CD14-positive monocyte (primary cell): ENCODE results near the gene CDHR5. TPM values are rescaled to one million over a fixed set of nuclear protein-coding genes. Genes with fewer than 3 reads are reported as not detected.
"Not testable (repeated sequence)": the region's sequence is repeated elsewhere in the genome, so short reads cannot be mapped to it uniquely, and the experiment has no call there.

Experiments used
- DNase-seq, 3 donors: peaks; one replicate each; pipeline ENCODE4 v3.0.0-alpha.2; 2011 to 2022
- H2AFZ ChIP-seq: 2 replicates; pipeline ENCODE4 v1.6.0; 2012; ENCODE audit warnings: mild to moderate bottlenecking, low read depth, low read length, inconsistent platforms; ENCODE audit not compliant: insufficient read depth, poor library complexity, severe bottlenecking
- H3K27ac ChIP-seq, 2 donors: 1 replicate in 1 of 2; 2 replicates in 1 of 2; pipeline ENCODE4 v1.5.1; 2012 to 2013; ENCODE audit warnings: low read length in 2 of 2, control low read depth in 1 of 2, inconsistent platforms in 1 of 2, low read depth in 1 of 2, mild to moderate bottlenecking in 1 of 2
- H3K27me3 ChIP-seq, 2 donors: one replicate each; pipeline versions ENCODE4 v1.6.0 to v1.6.1; 2011 to 2013; ENCODE audit warnings: low read length in 2 of 2; ENCODE audit not compliant: control insufficient read depth in 2 of 2, insufficient read depth in 2 of 2
- H3K36me3 ChIP-seq, 2 donors: replicated peaks in 1 of 2; 1 replicate in 1 of 2; 2 replicates in 1 of 2; pipeline versions ENCODE4 v1.5.1 to v1.6.1; 2012 to 2013; ENCODE audit warnings: low read length in 2 of 2, control low read depth in 1 of 2, inconsistent platforms in 1 of 2, mild to moderate bottlenecking in 1 of 2; ENCODE audit not compliant: insufficient read depth in 2 of 2, control insufficient read depth in 1 of 2
- H3K4me1 ChIP-seq, 2 donors: 1 replicate in 1 of 2; 2 replicates in 1 of 2; pipeline versions ENCODE4 v1.5.1 to v1.6.1; 2012 to 2013; ENCODE audit warnings: low read length in 2 of 2, control low read depth in 1 of 2, inconsistent platforms in 1 of 2, mild to moderate bottlenecking in 1 of 2, moderate library complexity in 1 of 2; ENCODE audit not compliant: insufficient read depth in 2 of 2, control insufficient read depth in 1 of 2
- H3K4me2 ChIP-seq: replicated peaks from 2 replicates; pipeline ENCODE3; 2012; ENCODE audit warnings: low read length, moderate library complexity, mild to moderate bottlenecking; ENCODE audit not compliant: poor library complexity, severe bottlenecking; ENCODE audit errors: extremely low read depth
- H3K4me3 ChIP-seq, 3 experiments: fragments of 200-600 bp in 1 of 3; sonication (generic) in 1 of 3; replicated peaks in 1 of 3; 1 replicate in 2 of 3; 2 replicates in 1 of 3; pipeline ENCODE4 v1.5.1; 2011 to 2013; ENCODE audit warnings: low read length in 3 of 3, mild to moderate bottlenecking in 3 of 3, control low read depth in 2 of 3, low read depth in 2 of 3, inconsistent platforms in 1 of 3, moderate library complexity in 1 of 3
- H3K79me2 ChIP-seq: 2 replicates; pipeline ENCODE4 v1.6.0; 2012; ENCODE audit warnings: mild to moderate bottlenecking, control low read depth, inconsistent platforms, low read length, moderate library complexity; ENCODE audit not compliant: insufficient read depth
- H3K9ac ChIP-seq: 2 replicates; pipeline ENCODE4 v1.6.0; 2017; ENCODE audit warnings: low read length, mild to moderate bottlenecking; ENCODE audit not compliant: insufficient read depth, poor library complexity, severe bottlenecking
- H3K9me3 ChIP-seq, 2 donors: replicated peaks in 1 of 2; 1 replicate in 1 of 2; 2 replicates in 1 of 2; pipeline versions ENCODE4 v1.5.1 to v1.6.1; 2012 to 2013; ENCODE audit warnings: low read length in 2 of 2, control low read depth in 1 of 2; ENCODE audit not compliant: control insufficient read depth in 1 of 2, insufficient read depth in 1 of 2
- H4K20me1 ChIP-seq: 2 replicates; pipeline ENCODE4 v1.6.0; 2012; ENCODE audit warnings: mild to moderate bottlenecking, low read length, control low read depth, moderate library complexity; ENCODE audit not compliant: insufficient read depth
- H3K27ac Mint-ChIP-seq, 7 donors: one replicate each; pipeline ENCODE4 v1.8.0; 2020; ENCODE audit warnings: mild to moderate bottlenecking in 7 of 7, mixed read lengths in 7 of 7, moderate library complexity in 6 of 7, inconsistent platforms in 2 of 7
- H3K27me3 Mint-ChIP-seq, 3 donors: one replicate each; pipeline ENCODE4 v1.8.0; 2021 to 2022; ENCODE audit warnings: low read depth in 3 of 3, mild to moderate bottlenecking in 3 of 3, mixed read lengths in 3 of 3, moderate library complexity in 3 of 3, inconsistent platforms in 1 of 3
- H3K36me3 Mint-ChIP-seq, 2 donors: one replicate each; pipeline ENCODE4 v1.8.0; 2020; ENCODE audit warnings: mixed read lengths in 2 of 2, inconsistent platforms in 1 of 2, mild to moderate bottlenecking in 1 of 2
- H3K4me1 Mint-ChIP-seq: one replicate; pipeline ENCODE4 v1.8.0; 2020; ENCODE audit warnings: mild to moderate bottlenecking, mixed read lengths
- H3K4me3 Mint-ChIP-seq, 2 donors: one replicate each; pipeline ENCODE4 v1.8.0; 2020; ENCODE audit warnings: mild to moderate bottlenecking in 2 of 2, mixed read lengths in 2 of 2, moderate library complexity in 1 of 2
- H3K9me3 Mint-ChIP-seq, 7 donors: one replicate each; pipeline ENCODE4 v1.8.0; 2020 to 2022; ENCODE audit warnings: mixed read lengths in 7 of 7, mild to moderate bottlenecking in 6 of 7, moderate library complexity in 6 of 7, inconsistent platforms in 2 of 7
- CTCF ChIP-seq: fragments of 200-600 bp; IDR thresholded peaks from one replicate; pipeline ENCODE4 v1.8.0; 2022; ENCODE audit warnings: antibody characterized with exemption, mild to moderate bottlenecking
- WGBS: methylation state at CpG from one replicate; pipeline ENCODE4 v1.1.5; 2013; ENCODE audit warnings: missing lambda C conversion rate; ENCODE audit not compliant: insufficient coverage; 5-methylcytosine and 5-hydroxymethylcytosine counted together
- intact Hi-C, 2 donors: fragments of 100-400 bp; cut with micrococcal nuclease; formaldehyde crosslinking; loops; one replicate each; pipeline versions ENCODE4 v1.15.0 to v1.15.1; 2023
- polyA plus RNA-seq, 3 donors: library from polyadenylated mRNA; depleted of rRNA in 1 of 3; unstranded in 2 of 3; stranded (reverse) in 1 of 3; fragments of 300-500 nt in 2 of 3; fragments of >200 nt in 1 of 3; fragmentation: Illumina TruSeq in 2 of 3; gene quantifications; 1 replicate in 2 of 3; 2 replicates in 1 of 3; pipeline ENCODE4 v1.2.3, GENCODE V29; 2012 to 2021

Gene CDHR5
- polyA plus RNA-seq, 3 donors, result 0.18 to 0.43 (median 0.18) TPM

- WGBS, result under 1% methylated on average over 57 of the region's 81 CpGs
- peaks cover 6 to 8% of the 10 kb centered on the region in 2 donors for H3K36me3 Mint-ChIP-seq
- H3K27ac Mint-ChIP-seq, result peak overlapping the region in 1 of 7 donors; percentile 73
- peak overlapping the region; percentile 43 for H3K9ac ChIP-seq
- no peak for DNase-seq
- H3K36me3 ChIP-seq, result peaks cover 0 to 3% of the 10 kb centered on the region in 2 donors
- H3K9me3 ChIP-seq, result peaks cover 0 to 3% of the 10 kb centered on the region in 2 donors
- H3K9me3 Mint-ChIP-seq, result peaks cover 0 to 13% (median 3%) of the 10 kb centered on the region in 7 donors
- peaks cover 22 to 40% of the 10 kb centered on the region in 2 donors for H3K4me1 ChIP-seq
- H3K4me1 Mint-ChIP-seq, result peaks cover 39% of the 10 kb centered on the region
- peak overlapping the region; percentile 32 to 78 (median 51) for H3K4me3 ChIP-seq
- no peak overlapping the region for H3K27ac ChIP-seq
- peaks cover 8 to 30% of the 10 kb centered on the region in 2 donors for H3K27me3 ChIP-seq
- no peak for TF ChIP-seq CTCF
- peaks cover 38% of the 10 kb centered on the region for H4K20me1 ChIP-seq
- intact Hi-C loops, result loop anchor here (5.0 kb wide), 2 partner anchors 37 to 68 kb away; partner anchors contain the start of gene RNH1 (in 1 of the 2)
- peak overlapping the region; percentile 97 for H3K4me2 ChIP-seq
- H2AFZ ChIP-seq, result peak overlapping the region; percentile 92
- H3K27me3 Mint-ChIP-seq, result peaks cover 26 to 45% (median 36%) of the 10 kb centered on the region in 3 donors
- H3K4me3 Mint-ChIP-seq, result peak overlapping the region; percentile 77 to 91
- peaks cover 37% of the 10 kb centered on the region for H3K79me2 ChIP-seq
Measured at GRCh38 chr11:575313-575995, 49.3 kb downstream of the CDHR5 start.

- peak overlapping the region in 1 of 3 experiments; percentile 78 for H3K4me3 ChIP-seq
- peaks cover 31% of the 10 kb centered on the region for H3K79me2 ChIP-seq
- peaks cover 31% of the 10 kb centered on the region for H4K20me1 ChIP-seq
- peak overlapping the region; percentile 92 for H2AFZ ChIP-seq
- H3K36me3 ChIP-seq, result peaks cover 0 to 2% of the 10 kb centered on the region in 2 donors
- WGBS, result 23% methylated on average over 20 of the region's 25 CpGs
- H3K9ac ChIP-seq, result no peak overlapping the region
- H3K9me3 ChIP-seq, result peaks cover 0 to 3% of the 10 kb centered on the region in 2 donors
- peaks cover 22 to 37% of the 10 kb centered on the region in 2 donors for H3K4me1 ChIP-seq
- no peak overlapping the region for H3K27ac ChIP-seq
- intact Hi-C loops, result loop anchor here (5.0 kb wide), 2 partner anchors 38 to 67 kb away; partner anchors contain the start of gene RNH1 (in 1 of the 2)
- peaks cover 34% of the 10 kb centered on the region for H3K4me1 Mint-ChIP-seq
- peaks cover 6 to 8% of the 10 kb centered on the region in 2 donors for H3K36me3 Mint-ChIP-seq
- peak overlapping the region; percentile 97 for H3K4me2 ChIP-seq
- no peak for DNase-seq
- peaks cover 32 to 50% (median 42%) of the 10 kb centered on the region in 3 donors for H3K27me3 Mint-ChIP-seq
- H3K4me3 Mint-ChIP-seq, result peak overlapping the region; percentile 77 to 91
- no peak for TF ChIP-seq CTCF
- peaks cover 8 to 36% of the 10 kb centered on the region in 2 donors for H3K27me3 ChIP-seq
- peaks cover 0 to 14% (median 3%) of the 10 kb centered on the region in 7 donors for H3K9me3 Mint-ChIP-seq
- peak overlapping the region in 2 of 7 donors; percentile 34 to 73 for H3K27ac Mint-ChIP-seq
Measured at GRCh38 chr11:574632-575312, 50.0 kb downstream of the CDHR5 start.

GRCh38 chr11:574031-574570 is 50.7 kb downstream of the CDHR5 start:
- H3K9me3 ChIP-seq, DNase-seq, intact Hi-C loops, H3K9ac ChIP-seq, H3K27ac ChIP-seq, H3K36me3 ChIP-seq, H3K36me3 Mint-ChIP-seq, H2AFZ ChIP-seq, H3K27ac Mint-ChIP-seq, H3K4me3 ChIP-seq, H3K4me2 ChIP-seq: not testable (repeated sequence)
- Histone ChIP-seq H3K27me3 (peaks cover 8 to 43% of the 10 kb centered on the region in 2 donors), H3K79me2 (peaks cover 24% of the 10 kb centered on the region), H4K20me1 (peaks cover 24% of the 10 kb centered on the region), H3K4me1 (peaks cover 24 to 35% of the 10 kb centered on the region in 2 donors)
- Mint-ChIP-seq H3K9me3 (peaks cover 0 to 20% (median 3%) of the 10 kb centered on the region in 7 donors), H3K4me3 (peak overlapping the region; percentile 77 to 91), H3K27me3 (peaks cover 35 to 56% (median 47%) of the 10 kb centered on the region in 3 donors), H3K4me1 (peaks cover 31% of the 10 kb centered on the region)
- 57% methylated on average over 8 of the region's 14 CpGs for WGBS
